Trophoblast cell (in vitro differentiated cells and primary cell): ENCODE results near the gene MAP4K4.
A peak's percentile ranks its signal among the peaks of the same experiment; 100 is the strongest.

Experiments
- DNase-seq, 2 donors: peaks; one replicate each; pipeline ENCODE4 v3.0.0-alpha.2; 2016
- H2AFZ ChIP-seq: 2 replicates; pipeline ENCODE4 v1.6.1; 2013; ENCODE audit warnings: low read length, moderate library complexity, mild to moderate bottlenecking; ENCODE audit not compliant: insufficient read depth, poor library complexity
- H2AK5ac ChIP-seq: 2 replicates; pipeline ENCODE4 v1.6.1; 2013; ENCODE audit warnings: mild to moderate bottlenecking, low read length
- H2BK120ac ChIP-seq: 2 replicates; pipeline ENCODE4 v1.6.1; 2013; ENCODE audit warnings: low read length, mild to moderate bottlenecking, moderate library complexity; ENCODE audit not compliant: insufficient read depth, poor library complexity
- H2BK12ac ChIP-seq: 2 replicates; pipeline ENCODE4 v1.6.1; 2013; ENCODE audit warnings: mild to moderate bottlenecking, low read length, moderate library complexity
- H2BK5ac ChIP-seq: 2 replicates; pipeline ENCODE4 v1.6.1; 2013; ENCODE audit warnings: low read length, low read depth, moderate library complexity, mild to moderate bottlenecking; ENCODE audit not compliant: poor library complexity
- H3K14ac ChIP-seq: 2 replicates; pipeline ENCODE4 v1.6.1; 2013; ENCODE audit warnings: mild to moderate bottlenecking, low read length
- H3K18ac ChIP-seq: 2 replicates; pipeline ENCODE4 v1.6.1; 2013; ENCODE audit warnings: mild to moderate bottlenecking, low read length
- H3K23ac ChIP-seq: 2 replicates; pipeline ENCODE4 v1.6.1; 2013; ENCODE audit warnings: low read length
- H3K27ac ChIP-seq: 2 replicates; pipeline ENCODE4 v1.5.1; 2013; ENCODE audit warnings: low read depth, mild to moderate bottlenecking, inconsistent platforms, low read length, moderate library complexity
- H3K27me3 ChIP-seq: 2 replicates; pipeline ENCODE4 v1.6.1; 2013; ENCODE audit warnings: inconsistent platforms, mild to moderate bottlenecking, low read length, moderate library complexity; ENCODE audit not compliant: insufficient read depth
- H3K36me3 ChIP-seq, 2 experiments: 1 replicate in 1 of 2; 2 replicates in 1 of 2; pipeline ENCODE4 v1.6.1; 2013; ENCODE audit warnings: low read length in 2 of 2, mild to moderate bottlenecking in 2 of 2, moderate library complexity in 1 of 2; ENCODE audit not compliant: insufficient read depth in 2 of 2, control insufficient read depth in 1 of 2
- H3K4ac ChIP-seq: 2 replicates; pipeline ENCODE4 v1.6.1; 2013; ENCODE audit warnings: low read depth, mild to moderate bottlenecking, low read length, moderate library complexity
- H3K4me1 ChIP-seq, 2 experiments: 1 replicate in 1 of 2; 2 replicates in 1 of 2; pipeline ENCODE4 v1.6.1; 2013; ENCODE audit warnings: low read length in 2 of 2, mild to moderate bottlenecking in 2 of 2, moderate library complexity in 1 of 2; ENCODE audit not compliant: insufficient read depth in 2 of 2, control insufficient read depth in 1 of 2
- H3K4me2 ChIP-seq: 2 replicates; pipeline ENCODE4 v1.6.1; 2013; ENCODE audit warnings: inconsistent platforms, mild to moderate bottlenecking, low read length, moderate library complexity
- H3K4me3 ChIP-seq: 2 replicates; pipeline ENCODE4 v1.5.1; 2013; ENCODE audit warnings: mild to moderate bottlenecking, low read depth, low read length, inconsistent platforms
- H3K79me1 ChIP-seq: one replicate; pipeline ENCODE4 v1.6.1; 2013; ENCODE audit warnings: low read length
- H3K79me2 ChIP-seq: 2 replicates; pipeline ENCODE4 v1.6.1; 2013; ENCODE audit warnings: low read length, mild to moderate bottlenecking; ENCODE audit not compliant: control insufficient read depth, insufficient read depth, poor library complexity
- H3K9ac ChIP-seq: 2 replicates; pipeline ENCODE4 v1.6.1; 2013; ENCODE audit warnings: mild to moderate bottlenecking, low read length
- H3K9me3 ChIP-seq: 2 replicates; pipeline ENCODE4 v1.6.1; 2013; ENCODE audit warnings: low read depth, mild to moderate bottlenecking, control low read depth, inconsistent platforms, low read length; ENCODE audit not compliant: insufficient read depth
- H4K12ac ChIP-seq: 2 replicates; pipeline ENCODE4 v1.6.1; 2013; ENCODE audit warnings: low read depth, mild to moderate bottlenecking, low read length, moderate library complexity
- H4K8ac ChIP-seq: 2 replicates; pipeline ENCODE4 v1.6.1; 2013; ENCODE audit warnings: low read depth, mild to moderate bottlenecking, low read length, moderate library complexity
- H4K91ac ChIP-seq: one replicate; pipeline ENCODE4 v1.6.1; 2013; ENCODE audit warnings: low read depth, mild to moderate bottlenecking, low read length, moderate library complexity
- WGBS: extraction: QIAGEN DNeasy Blood & Tissue Kit; methylation state at CpG from one replicate; pipeline ENCODE4 v1.1.7; 2013; ENCODE audit warnings: missing lambda C conversion rate; ENCODE audit not compliant: insufficient read length, insufficient coverage; ENCODE audit errors: extremely low coverage; 5-methylcytosine and 5-hydroxymethylcytosine counted together

The MAP4K4 gene

DNA sequence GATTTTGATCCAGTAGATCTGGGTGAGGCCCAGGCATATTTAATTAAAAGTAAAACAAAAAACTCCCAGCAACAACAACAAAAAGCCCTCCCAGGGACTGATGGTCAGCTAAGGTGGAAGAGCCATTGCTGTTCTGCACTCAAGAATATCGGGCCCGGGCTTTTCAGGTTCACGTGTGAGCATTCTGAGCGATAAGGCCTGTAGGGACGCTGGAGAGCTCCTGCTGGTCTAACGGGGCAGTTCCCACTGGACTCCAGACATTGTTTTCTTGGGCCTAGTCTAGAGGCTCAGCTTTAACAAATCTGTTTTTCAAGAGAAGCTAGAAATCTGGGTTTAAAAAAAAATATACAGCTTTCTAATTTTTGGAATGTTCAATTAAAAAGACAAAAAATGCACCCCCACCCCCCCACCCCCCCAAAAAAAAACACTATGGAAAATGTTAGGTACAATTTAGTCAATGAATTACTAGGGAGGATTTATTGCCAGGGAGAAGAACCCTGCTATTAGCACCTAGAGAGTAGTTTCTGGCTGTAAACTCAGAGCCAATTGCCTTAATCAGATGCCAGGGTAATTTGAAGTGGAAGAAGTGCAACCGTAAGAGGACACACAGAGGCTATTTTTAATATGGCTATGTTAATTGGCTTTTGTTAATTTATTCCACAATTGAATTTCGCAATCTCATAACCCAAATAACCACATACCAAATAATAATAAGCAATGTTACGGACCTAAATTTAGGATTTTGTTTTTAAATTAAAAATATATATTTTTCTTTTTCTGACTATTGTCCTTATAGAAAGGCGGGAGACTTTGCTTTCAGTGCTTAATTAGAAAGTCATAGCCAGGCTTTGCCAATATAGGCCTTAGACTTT lies 78.9 kb downstream of the MAP4K4 start:
- no peak overlapping the region for H2AFZ ChIP-seq
- no peak overlapping the region for H4K91ac ChIP-seq
- H3K27me3 ChIP-seq = no peaks in the 10 kb centered on the region
- no peak overlapping the region for H3K4me3 ChIP-seq
- no peak overlapping the region for H2BK120ac ChIP-seq
- H3K9me3 ChIP-seq = no peaks in the 10 kb centered on the region
- H3K9ac ChIP-seq = no peak overlapping the region
- no peak overlapping the region for H3K23ac ChIP-seq
- no peak overlapping the region for H2AK5ac ChIP-seq
- no peak overlapping the region for H3K4me2 ChIP-seq
- no peak overlapping the region for H3K18ac ChIP-seq
- peak overlapping the region; percentile 22 for H3K4ac ChIP-seq
- WGBS = no CpG with 5 or more reads among the region's 10 CpGs
- no peak overlapping the region for H3K27ac ChIP-seq
- no peak overlapping the region for H2BK5ac ChIP-seq
- H3K79me1 ChIP-seq = peaks cover 8% of the 10 kb centered on the region
- no peak overlapping the region for H3K14ac ChIP-seq
- H4K12ac ChIP-seq = no peak overlapping the region
- no peaks in the 10 kb centered on the region for H3K36me3 ChIP-seq
- H3K4me1 ChIP-seq = peaks cover 28 to 33% of the 10 kb centered on the region in 2 experiments
- no peak overlapping the region for H4K8ac ChIP-seq
- H2BK12ac ChIP-seq = no peak overlapping the region
- H3K79me2 ChIP-seq = peaks cover 28% of the 10 kb centered on the region
- DNase-seq = peak in 1 of 2 donors; percentile 40

DNA sequence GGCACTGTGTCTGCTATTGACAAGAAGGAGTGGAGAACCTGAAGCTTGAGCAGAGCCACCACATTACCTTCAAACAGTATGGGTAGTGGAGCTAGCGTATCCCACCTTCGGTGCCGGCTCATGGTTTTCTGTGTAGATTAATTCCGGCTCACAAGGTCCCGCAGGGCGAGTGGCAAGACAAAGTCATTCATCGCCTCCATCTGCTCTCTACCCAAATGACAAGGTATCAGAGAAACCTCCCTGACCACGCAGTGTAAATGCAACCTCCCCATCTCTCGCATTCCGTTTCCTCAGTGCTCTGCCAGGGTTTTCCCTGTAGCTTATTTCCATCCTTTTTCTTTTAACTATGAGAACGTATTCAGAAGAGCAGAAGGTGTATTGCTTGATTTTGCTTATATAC lies 79.8 kb downstream of the MAP4K4 start:
- no peaks in the 10 kb centered on the region for H3K27me3 ChIP-seq
- H4K91ac ChIP-seq = no peak overlapping the region
- no peaks in the 10 kb centered on the region for H3K36me3 ChIP-seq
- H2AFZ ChIP-seq = no peak overlapping the region
- no peak overlapping the region for H3K18ac ChIP-seq
- no peak overlapping the region for H2BK12ac ChIP-seq
- no peak overlapping the region for H4K8ac ChIP-seq
- no peak overlapping the region for H3K23ac ChIP-seq
- no peak overlapping the region for H2BK120ac ChIP-seq
- no peak for DNase-seq
- H3K4ac ChIP-seq = peak overlapping the region; percentile 4
- no peak overlapping the region for H4K12ac ChIP-seq
- no peak overlapping the region for H3K9ac ChIP-seq
- WGBS = no CpG with 5 or more reads among the region's 11 CpGs
- no peak overlapping the region for H3K4me3 ChIP-seq
- H3K79me2 ChIP-seq = peaks cover 26% of the 10 kb centered on the region
- H3K9me3 ChIP-seq = no peaks in the 10 kb centered on the region
- peaks cover 29 to 37% of the 10 kb centered on the region in 2 experiments for H3K4me1 ChIP-seq
- no peak overlapping the region for H2BK5ac ChIP-seq
- H3K14ac ChIP-seq = no peak overlapping the region
- no peak overlapping the region for H2AK5ac ChIP-seq
- H3K4me2 ChIP-seq = no peak overlapping the region
- H3K79me1 ChIP-seq = peaks cover 9% of the 10 kb centered on the region
- H3K27ac ChIP-seq = no peak overlapping the region

DNA sequence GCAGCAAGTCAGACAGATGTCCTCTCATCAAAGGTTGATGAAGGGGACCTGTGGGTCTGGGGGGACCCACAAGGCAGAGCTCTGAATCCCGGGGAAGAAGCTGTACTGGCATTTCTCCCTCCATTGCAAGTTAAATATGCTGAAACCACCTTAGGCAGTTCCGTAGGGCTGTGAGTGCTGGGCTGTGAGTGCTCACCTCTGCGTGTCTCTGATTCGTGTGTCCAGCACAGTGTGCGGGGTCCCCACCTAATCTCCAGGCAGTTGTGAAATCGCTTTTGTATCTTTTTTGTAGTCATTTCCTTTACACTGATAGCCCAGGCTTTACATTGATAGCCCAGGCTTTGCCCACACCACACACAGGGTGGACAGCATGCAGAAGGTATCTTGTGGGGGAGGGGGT lies 80.6 kb downstream of the MAP4K4 start:
- H3K27me3 ChIP-seq = no peaks in the 10 kb centered on the region
- no peak overlapping the region for H3K4me3 ChIP-seq
- peak overlapping the region; percentile 37 for H2BK12ac ChIP-seq
- H3K23ac ChIP-seq = no peak overlapping the region
- peaks cover 27% of the 10 kb centered on the region for H3K79me2 ChIP-seq
- H3K27ac ChIP-seq = no peak overlapping the region
- peak overlapping the region; percentile 37 for H3K14ac ChIP-seq
- no peak overlapping the region for H2BK120ac ChIP-seq
- H4K91ac ChIP-seq = peak overlapping the region; percentile 19
- peaks cover 25 to 36% of the 10 kb centered on the region in 2 experiments for H3K4me1 ChIP-seq
- H3K18ac ChIP-seq = peak overlapping the region; percentile 74
- no peak overlapping the region for H3K4me2 ChIP-seq
- peaks cover 12% of the 10 kb centered on the region for H3K79me1 ChIP-seq
- H3K9ac ChIP-seq = no peak overlapping the region
- no peak overlapping the region for H2BK5ac ChIP-seq
- peak overlapping the region; percentile 97 for H3K4ac ChIP-seq
- no peaks in the 10 kb centered on the region for H3K9me3 ChIP-seq
- no peak overlapping the region for H2AFZ ChIP-seq
- peak overlapping the region; percentile 36 for H4K12ac ChIP-seq
- H2AK5ac ChIP-seq = no peak overlapping the region
- H4K8ac ChIP-seq = peak overlapping the region; percentile 2
- whole genome bisulfite sequencing = no CpG with 5 or more reads among the region's 6 CpGs
- DNase-seq = no peak
- no peaks in the 10 kb centered on the region for H3K36me3 ChIP-seq

- DNase-seq = no peak
- Histone ChIP-seq H2BK5ac (no peak overlapping the region), H3K4me1 (peaks cover 25 to 36% of the 10 kb centered on the region in 2 experiments), H4K91ac (no peak overlapping the region), H3K36me3 (no peaks in the 10 kb centered on the region), H3K4me2 (no peak overlapping the region), H2BK12ac (no peak overlapping the region), H4K8ac (no peak overlapping the region), H2AK5ac (no peak overlapping the region), H3K14ac (no peak overlapping the region), H3K27ac (no peak overlapping the region), H3K27me3 (no peaks in the 10 kb centered on the region), H2AFZ (no peak overlapping the region), H2BK120ac (no peak overlapping the region), H3K4me3 (no peak overlapping the region), H3K23ac (no peak overlapping the region), H3K18ac (no peak overlapping the region), H3K4ac (no peak overlapping the region), H3K79me1 (peaks cover 12% of the 10 kb centered on the region), H3K79me2 (peaks cover 27% of the 10 kb centered on the region), H3K9me3 (no peaks in the 10 kb centered on the region), H3K9ac (no peak overlapping the region), H4K12ac (no peak overlapping the region)
- WGBS = no CpG with 5 or more reads among the region's 1 CpG
These were observed 81.7 kb downstream of the MAP4K4 start for GRCh38 chr2:101779190-101779589.
